IPS-18a (cell line): ENCODE measurements around the gene KHDRBS1.
"Not testable (repeated sequence)": the region's sequence is repeated elsewhere in the genome, so short reads cannot be mapped to it uniquely, and the experiment has no call there.

ENCODE experiments used
- H3K27ac ChIP-seq: one replicate; pipeline ENCODE4 v1.5.1; 2013; ENCODE audit warnings: low read length
- H3K27me3 ChIP-seq: one replicate; pipeline ENCODE4 v1.6.1; 2013; ENCODE audit warnings: mild to moderate bottlenecking, low read length; ENCODE audit not compliant: control insufficient read depth, insufficient read depth
- H3K36me3 ChIP-seq: one replicate; pipeline ENCODE4 v1.6.1; 2013; ENCODE audit warnings: low read depth, low read length; ENCODE audit not compliant: control insufficient read depth
- H3K4me1 ChIP-seq: one replicate; pipeline ENCODE4 v1.6.1; 2013; ENCODE audit warnings: low read depth, low read length; ENCODE audit not compliant: control insufficient read depth
- H3K4me3 ChIP-seq: one replicate; pipeline ENCODE4 v1.5.1; 2013; ENCODE audit warnings: low read length
- H3K9ac ChIP-seq: one replicate; pipeline ENCODE4 v1.6.1; 2013; ENCODE audit warnings: mild to moderate bottlenecking, low read length, moderate library complexity
- H3K9me3 ChIP-seq: one replicate; pipeline ENCODE4 v1.6.1; 2013; ENCODE audit warnings: low read depth, low read length; ENCODE audit not compliant: control insufficient read depth

The KHDRBS1 gene

GRCh38 chr1:32045772-32046171 is 32.1 kb downstream of the KHDRBS1 start:
- Histone ChIP-seq H3K4me1 (no peaks in the 10 kb centered on the region), H3K9ac (no peak overlapping the region), H3K4me3 (no peak overlapping the region), H3K27me3 (no peaks in the 10 kb centered on the region), H3K9me3 (no peaks in the 10 kb centered on the region), H3K36me3 (peaks cover 44% of the 10 kb centered on the region), H3K27ac (no peak overlapping the region)

- Histone ChIP-seq H3K27me3 (no peaks in the 10 kb centered on the region), H3K27ac (no peak overlapping the region), H3K9me3 (no peaks in the 10 kb centered on the region), H3K9ac (no peak overlapping the region), H3K4me1 (no peaks in the 10 kb centered on the region), H3K36me3 (peaks cover 52% of the 10 kb centered on the region), H3K4me3 (no peak overlapping the region)
Observed at GRCh38 chr1:32047701-32048100, 34.0 kb downstream of the KHDRBS1 start.

GRCh38 chr1:32048440-32048839 is 34.8 kb downstream of the KHDRBS1 start:
- no peaks in the 10 kb centered on the region for H3K4me1 ChIP-seq
- H3K27me3 ChIP-seq: no peaks in the 10 kb centered on the region
- no peak overlapping the region for H3K4me3 ChIP-seq
- no peak overlapping the region for H3K9ac ChIP-seq
- H3K9me3 ChIP-seq: no peaks in the 10 kb centered on the region
- no peak overlapping the region for H3K27ac ChIP-seq
- H3K36me3 ChIP-seq: peaks cover 59% of the 10 kb centered on the region

- H3K27ac ChIP-seq: no peak overlapping the region
- no peaks in the 10 kb centered on the region for H3K27me3 ChIP-seq
- peaks cover 86% of the 10 kb centered on the region for H3K36me3 ChIP-seq
- H3K4me3 ChIP-seq: no peak overlapping the region
- H3K9ac ChIP-seq: no peak overlapping the region
- H3K9me3 ChIP-seq: no peaks in the 10 kb centered on the region
- no peaks in the 10 kb centered on the region for H3K4me1 ChIP-seq
Observed at GRCh38 chr1:32051706-32052105, 38.0 kb downstream of the KHDRBS1 start.

- H3K4me1 ChIP-seq: no peaks in the 10 kb centered on the region
- no peaks in the 10 kb centered on the region for H3K9me3 ChIP-seq
- H3K36me3 ChIP-seq: peaks cover 79% of the 10 kb centered on the region
- H3K27ac ChIP-seq: no peak overlapping the region
- no peak overlapping the region for H3K4me3 ChIP-seq
- H3K9ac ChIP-seq: no peak overlapping the region
- H3K27me3 ChIP-seq: no peaks in the 10 kb centered on the region
Observed at GRCh38 chr1:32052887-32053286, 39.2 kb downstream of the KHDRBS1 start.

GRCh38 chr1:32055416-32055815 is 41.7 kb downstream of the KHDRBS1 start:
- no peaks in the 10 kb centered on the region for H3K9me3 ChIP-seq
- no peak overlapping the region for H3K27ac ChIP-seq
- no peak overlapping the region for H3K9ac ChIP-seq
- peaks cover 81% of the 10 kb centered on the region for H3K36me3 ChIP-seq
- H3K27me3 ChIP-seq: no peaks in the 10 kb centered on the region
- H3K4me3 ChIP-seq: no peak overlapping the region
- peaks cover 10% of the 10 kb centered on the region for H3K4me1 ChIP-seq

- Histone ChIP-seq H3K4me3 (no peak overlapping the region), H3K27me3 (no peaks in the 10 kb centered on the region), H3K27ac (no peak overlapping the region), H3K9ac (no peak overlapping the region), H3K4me1 (peaks cover 22% of the 10 kb centered on the region), H3K9me3 (no peaks in the 10 kb centered on the region), H3K36me3 (peaks cover 87% of the 10 kb centered on the region)
Observed at GRCh38 chr1:32056598-32056997, 42.9 kb downstream of the KHDRBS1 start.

GRCh38 chr1:32060914-32061313 is 47.2 kb downstream of the KHDRBS1 start:
- Histone ChIP-seq H3K27me3 (no peaks in the 10 kb centered on the region), H3K9me3 (no peaks in the 10 kb centered on the region), H3K27ac (no peak overlapping the region), H3K9ac (no peak overlapping the region), H3K36me3 (peaks cover 47% of the 10 kb centered on the region), H3K4me1 (peaks cover 35% of the 10 kb centered on the region), H3K4me3 (no peak overlapping the region)

- H3K4me1 ChIP-seq: peaks cover 35% of the 10 kb centered on the region
- H3K4me3 ChIP-seq: no peak overlapping the region
- H3K36me3 ChIP-seq: peaks cover 34% of the 10 kb centered on the region
- no peaks in the 10 kb centered on the region for H3K27me3 ChIP-seq
- no peaks in the 10 kb centered on the region for H3K9me3 ChIP-seq
- H3K27ac ChIP-seq: peak overlapping the region; percentile 18
- H3K9ac ChIP-seq: peak overlapping the region; percentile 24
Observed at GRCh38 chr1:32062867-32063230, 49.2 kb downstream of the KHDRBS1 start.

- no peaks in the 10 kb centered on the region for H3K27me3 ChIP-seq
- peaks cover 35% of the 10 kb centered on the region for H3K4me1 ChIP-seq
- no peak overlapping the region for H3K4me3 ChIP-seq
- H3K36me3 ChIP-seq: peaks cover 30% of the 10 kb centered on the region
- H3K27ac ChIP-seq: no peak overlapping the region
- H3K9ac ChIP-seq: no peak overlapping the region
- no peaks in the 10 kb centered on the region for H3K9me3 ChIP-seq
Observed at GRCh38 chr1:32063261-32063681, 49.6 kb downstream of the KHDRBS1 start.

GRCh38 chr1:32065613-32066488 is 52.2 kb downstream of the KHDRBS1 start:
- not testable (repeated sequence) for H3K4me3 ChIP-seq, H3K9ac ChIP-seq, H3K27ac ChIP-seq, H3K27me3 ChIP-seq, H3K9me3 ChIP-seq, H3K36me3 ChIP-seq
- H3K4me1 ChIP-seq: peaks cover 28% of the 10 kb centered on the region

- no peak overlapping the region for H3K27ac ChIP-seq
- H3K27me3 ChIP-seq: no peaks in the 10 kb centered on the region
- no peak overlapping the region for H3K4me3 ChIP-seq
- peaks cover 22% of the 10 kb centered on the region for H3K4me1 ChIP-seq
- no peaks in the 10 kb centered on the region for H3K9me3 ChIP-seq
- peaks cover 2% of the 10 kb centered on the region for H3K36me3 ChIP-seq
- no peak overlapping the region for H3K9ac ChIP-seq
Observed at GRCh38 chr1:32066489-32066873, 52.8 kb downstream of the KHDRBS1 start.
